Activated T-helper 1 cell treated with anti-CD3 and anti-CD28 coated beads, Interleukin-12 subunit alpha, Interleukin-12 subunit beta, Interleukin-2, Interleukin-4 antibody, amounts not matched to agents 30 ng/mL and 10 ng/mL and 1 ng/mL, durations not matched to agents 14 hours and 24 hours and 36 hours (primary cell): ENCODE data around the gene CYYR1. TPM values are rescaled to one million over a fixed set of nuclear protein-coding genes. Genes with fewer than 3 reads are reported as not detected.
A peak's percentile ranks its signal among the peaks of the same experiment; 100 is the strongest.

ENCODE experiments used
- DNase-seq: peaks from one replicate; pipeline ENCODE4 v3.0.0; 2021; ENCODE audit warnings: low spot score
- H3K27ac Mint-ChIP-seq: one replicate; pipeline ENCODE4 v1.8.0; 2021; ENCODE audit warnings: mild to moderate bottlenecking, mixed read lengths
- H3K27me3 Mint-ChIP-seq: one replicate; pipeline ENCODE4 v1.8.0; 2022; ENCODE audit warnings: mild to moderate bottlenecking, moderate library complexity, mixed read lengths; ENCODE audit not compliant: insufficient read depth
- H3K36me3 Mint-ChIP-seq: one replicate; pipeline ENCODE4 v1.8.0; 2021; ENCODE audit warnings: low read depth, mixed read lengths
- H3K4me1 Mint-ChIP-seq: one replicate; pipeline ENCODE4 v1.8.0; 2021; ENCODE audit warnings: low read depth, mixed read lengths
- H3K4me3 Mint-ChIP-seq: one replicate; pipeline ENCODE4 v1.8.0; 2021; ENCODE audit warnings: mild to moderate bottlenecking, moderate library complexity, mixed read lengths
- H3K9me3 Mint-ChIP-seq: one replicate; pipeline ENCODE4 v1.8.0; 2021; ENCODE audit warnings: mixed read lengths
- intact Hi-C: fragments of 100-400 bp; cut with micrococcal nuclease; formaldehyde crosslinking; loops from one replicate; pipeline ENCODE4 v1.15.1; 2024
- total RNA-seq: library from RNA; stranded (reverse); gene quantifications from 2 replicates; pipeline ENCODE4 v1.2.3, GENCODE V29; 2022

CYYR1 gene
- total RNA-seq, 1 donor from 2014 or later = not detected

- Mint-ChIP-seq H3K9me3 (no peaks in the 10 kb centered on the region), H3K4me3 (no peak overlapping the region), H3K36me3 (no peaks in the 10 kb centered on the region), H3K27ac (no peak overlapping the region), H3K4me1 (no peaks in the 10 kb centered on the region), H3K27me3 (peaks cover 4% of the 10 kb centered on the region)
- DNase-seq = no peak
- intact Hi-C loops = no loop called here
These were observed 67.9 kb downstream of the CYYR1 start for GRCh38 chr21:26505211-26505610.

- DNase-seq = no peak
- no peaks in the 10 kb centered on the region for H3K36me3 Mint-ChIP-seq
- H3K4me1 Mint-ChIP-seq = no peaks in the 10 kb centered on the region
- no peak overlapping the region for H3K4me3 Mint-ChIP-seq
- H3K27me3 Mint-ChIP-seq = peaks cover 4% of the 10 kb centered on the region
- intact Hi-C loops = no loop called here
- H3K9me3 Mint-ChIP-seq = peaks cover 9% of the 10 kb centered on the region
- no peak overlapping the region for H3K27ac Mint-ChIP-seq
These were observed 69.7 kb downstream of the CYYR1 start for GRCh38 chr21:26503414-26503813.

- no peak overlapping the region for H3K27ac Mint-ChIP-seq
- H3K4me1 Mint-ChIP-seq = no peaks in the 10 kb centered on the region
- peaks cover 15% of the 10 kb centered on the region for H3K9me3 Mint-ChIP-seq
- intact Hi-C loops = no loop called here
- DNase-seq = no peak
- H3K36me3 Mint-ChIP-seq = no peaks in the 10 kb centered on the region
- no peak overlapping the region for H3K4me3 Mint-ChIP-seq
- peaks cover 1% of the 10 kb centered on the region for H3K27me3 Mint-ChIP-seq
These were observed 71.5 kb downstream of the CYYR1 start for GRCh38 chr21:26501495-26502021.

- Mint-ChIP-seq H3K27me3 (peaks cover 1% of the 10 kb centered on the region), H3K4me1 (no peaks in the 10 kb centered on the region), H3K4me3 (no peak overlapping the region), H3K9me3 (peaks cover 17% of the 10 kb centered on the region), H3K36me3 (no peaks in the 10 kb centered on the region), H3K27ac (no peak overlapping the region)
- DNase-seq = no peak
- intact Hi-C loops = no loop called here
These were observed 73.6 kb downstream of the CYYR1 start for GRCh38 chr21:26499495-26499894.

GRCh38 chr21:26495283-26495849 is 77.7 kb downstream of the CYYR1 start:
- no peak overlapping the region for H3K27ac Mint-ChIP-seq

GRCh38 chr21:26491663-26492062 is 81.4 kb downstream of the CYYR1 start:
- Mint-ChIP-seq H3K4me3 (no peak overlapping the region), H3K4me1 (no peaks in the 10 kb centered on the region), H3K9me3 (peaks cover 3% of the 10 kb centered on the region), H3K36me3 (no peaks in the 10 kb centered on the region), H3K27ac (no peak overlapping the region), H3K27me3 (no peaks in the 10 kb centered on the region)
- intact Hi-C loops = no loop called here
- DNase-seq = no peak

More at GRCh38 chr21:26495283-26495849, 77.7 kb downstream of the CYYR1 start:
- Mint-ChIP-seq H3K27me3 (no peaks in the 10 kb centered on the region), H3K4me1 (no peaks in the 10 kb centered on the region), H3K4me3 (no peak overlapping the region), H3K36me3 (no peaks in the 10 kb centered on the region), H3K9me3 (peaks cover 17% of the 10 kb centered on the region)
- intact Hi-C loops = no loop called here
- no peak for DNase-seq

- H3K27ac Mint-ChIP-seq = no peak overlapping the region
- peaks cover 3% of the 10 kb centered on the region for H3K9me3 Mint-ChIP-seq
- H3K4me3 Mint-ChIP-seq = no peak overlapping the region
- H3K4me1 Mint-ChIP-seq = no peaks in the 10 kb centered on the region
- DNase-seq = no peak
- H3K27me3 Mint-ChIP-seq = no peaks in the 10 kb centered on the region
- no peaks in the 10 kb centered on the region for H3K36me3 Mint-ChIP-seq
- intact Hi-C loops = no loop called here
These were observed 82.3 kb downstream of the CYYR1 start for GRCh38 chr21:26490771-26491170.

- Mint-ChIP-seq H3K27ac (no peak overlapping the region), H3K27me3 (no peaks in the 10 kb centered on the region), H3K4me3 (no peak overlapping the region), H3K36me3 (no peaks in the 10 kb centered on the region), H3K4me1 (no peaks in the 10 kb centered on the region), H3K9me3 (no peaks in the 10 kb centered on the region)
- DNase-seq = no peak
- intact Hi-C loops = no loop called here
These were observed 83.3 kb downstream of the CYYR1 start for GRCh38 chr21:26489781-26490180.

- intact Hi-C loops = no loop called here
- H3K9me3 Mint-ChIP-seq = no peaks in the 10 kb centered on the region
- H3K4me1 Mint-ChIP-seq = no peaks in the 10 kb centered on the region
- DNase-seq = no peak
- H3K4me3 Mint-ChIP-seq = no peak overlapping the region
- H3K27me3 Mint-ChIP-seq = no peaks in the 10 kb centered on the region
- H3K27ac Mint-ChIP-seq = no peak overlapping the region
- H3K36me3 Mint-ChIP-seq = no peaks in the 10 kb centered on the region
These were observed 85.1 kb downstream of the CYYR1 start for GRCh38 chr21:26487981-26488480.

- H3K27ac Mint-ChIP-seq = peak overlapping the region; percentile 45
- intact Hi-C loops = loop anchor here (5.0 kb wide), 1 partner anchor 51 kb away; no protein-coding TSS in a partner anchor
- no peak overlapping the region for H3K4me3 Mint-ChIP-seq
These were observed 99.6 kb downstream of the CYYR1 start for GRCh38 chr21:26473471-26473870.

GRCh38 chr21:26471099-26471471 is 102.0 kb downstream of the CYYR1 start:
- peaks cover 5% of the 10 kb centered on the region for H3K9me3 Mint-ChIP-seq
- no peaks in the 10 kb centered on the region for H3K36me3 Mint-ChIP-seq
- H3K4me3 Mint-ChIP-seq = no peak overlapping the region
- H3K27me3 Mint-ChIP-seq = no peaks in the 10 kb centered on the region
- H3K4me1 Mint-ChIP-seq = peaks cover 20% of the 10 kb centered on the region
- intact Hi-C loops = loop anchor here (5.0 kb wide), 1 partner anchor 49 kb away; no protein-coding TSS in a partner anchor
- DNase-seq = no peak
- H3K27ac Mint-ChIP-seq = no peak overlapping the region

More at GRCh38 chr21:26473471-26473870, 99.6 kb downstream of the CYYR1 start:
- Mint-ChIP-seq H3K36me3 (no peaks in the 10 kb centered on the region), H3K27me3 (no peaks in the 10 kb centered on the region), H3K4me1 (peaks cover 20% of the 10 kb centered on the region), H3K9me3 (peaks cover 9% of the 10 kb centered on the region)
- DNase-seq = no peak

- peaks cover 5% of the 10 kb centered on the region for H3K9me3 Mint-ChIP-seq
- intact Hi-C loops = loop anchor here (5.0 kb wide), 1 partner anchor 48 kb away; no protein-coding TSS in a partner anchor
- H3K4me1 Mint-ChIP-seq = peaks cover 20% of the 10 kb centered on the region
- no peak overlapping the region for H3K4me3 Mint-ChIP-seq
- no peaks in the 10 kb centered on the region for H3K36me3 Mint-ChIP-seq
- DNase-seq = no peak
- H3K27me3 Mint-ChIP-seq = no peaks in the 10 kb centered on the region
- H3K27ac Mint-ChIP-seq = no peak overlapping the region
These were observed 102.6 kb downstream of the CYYR1 start for GRCh38 chr21:26470351-26471098.

- Mint-ChIP-seq H3K27me3 (no peaks in the 10 kb centered on the region), H3K4me3 (no peak overlapping the region), H3K4me1 (peaks cover 14% of the 10 kb centered on the region), H3K36me3 (no peaks in the 10 kb centered on the region), H3K27ac (no peak overlapping the region), H3K9me3 (peaks cover 5% of the 10 kb centered on the region)
- intact Hi-C loops = loop anchor here (5.0 kb wide), 1 partner anchor 47 kb away; no protein-coding TSS in a partner anchor
- no peak for DNase-seq
These were observed 103.3 kb downstream of the CYYR1 start for GRCh38 chr21:26469789-26470188.
